Osteocyte (in vitro differentiated cells): ENCODE data around the gene UBE2R2. TPM values are rescaled to one million over a fixed set of nuclear protein-coding genes. Genes with fewer than 3 reads are reported as not detected.

Source experiments
- DNase-seq: peaks from one replicate; pipeline ENCODE4 v3.0.0; 2021; ENCODE audit warnings: mixed read lengths; ENCODE audit not compliant: unreplicated experiment; ENCODE audit errors: extremely low spot score
- H3K27ac Mint-ChIP-seq: one replicate; pipeline ENCODE4 v1.8.0; 2021; ENCODE audit warnings: mild to moderate bottlenecking, mixed read lengths; ENCODE audit not compliant: unreplicated experiment
- H3K27me3 Mint-ChIP-seq: one replicate; pipeline ENCODE4 v1.8.0; 2021; ENCODE audit warnings: mixed read lengths; ENCODE audit not compliant: unreplicated experiment
- H3K36me3 Mint-ChIP-seq: one replicate; pipeline ENCODE4 v1.8.0; 2021; ENCODE audit warnings: mixed read lengths; ENCODE audit not compliant: unreplicated experiment
- H3K4me1 Mint-ChIP-seq: one replicate; pipeline ENCODE4 v1.8.0; 2021; ENCODE audit warnings: mixed read lengths; ENCODE audit not compliant: unreplicated experiment
- H3K4me3 Mint-ChIP-seq: one replicate; pipeline ENCODE4 v1.8.0; 2021; ENCODE audit warnings: mild to moderate bottlenecking, moderate library complexity, mixed read lengths; ENCODE audit not compliant: unreplicated experiment
- H3K9me3 Mint-ChIP-seq: one replicate; pipeline ENCODE4 v1.8.0; 2021; ENCODE audit warnings: mixed read lengths; ENCODE audit not compliant: unreplicated experiment
- total RNA-seq: library from RNA; stranded (reverse); gene quantifications from 2 replicates; pipeline ENCODE4 v1.2.1, GENCODE V29; 2021
- TF ChIP-seq, protein P1 (sequence below): fragments of 200-600 bp; sonication (generic); IDR thresholded peaks from 2 replicates; pipeline ENCODE4 v1.5.0; 2021; ENCODE audit warnings: antibody characterized with exemption, mild to moderate bottlenecking, moderate library complexity

UBE2R2 gene
- total RNA-seq, 1 donor from 2014 or later: 48.1 TPM

GRCh38 chr9:33884856-33885701 is 68.1 kb downstream of the UBE2R2 start:
- TF ChIP-seq, protein P1, sequence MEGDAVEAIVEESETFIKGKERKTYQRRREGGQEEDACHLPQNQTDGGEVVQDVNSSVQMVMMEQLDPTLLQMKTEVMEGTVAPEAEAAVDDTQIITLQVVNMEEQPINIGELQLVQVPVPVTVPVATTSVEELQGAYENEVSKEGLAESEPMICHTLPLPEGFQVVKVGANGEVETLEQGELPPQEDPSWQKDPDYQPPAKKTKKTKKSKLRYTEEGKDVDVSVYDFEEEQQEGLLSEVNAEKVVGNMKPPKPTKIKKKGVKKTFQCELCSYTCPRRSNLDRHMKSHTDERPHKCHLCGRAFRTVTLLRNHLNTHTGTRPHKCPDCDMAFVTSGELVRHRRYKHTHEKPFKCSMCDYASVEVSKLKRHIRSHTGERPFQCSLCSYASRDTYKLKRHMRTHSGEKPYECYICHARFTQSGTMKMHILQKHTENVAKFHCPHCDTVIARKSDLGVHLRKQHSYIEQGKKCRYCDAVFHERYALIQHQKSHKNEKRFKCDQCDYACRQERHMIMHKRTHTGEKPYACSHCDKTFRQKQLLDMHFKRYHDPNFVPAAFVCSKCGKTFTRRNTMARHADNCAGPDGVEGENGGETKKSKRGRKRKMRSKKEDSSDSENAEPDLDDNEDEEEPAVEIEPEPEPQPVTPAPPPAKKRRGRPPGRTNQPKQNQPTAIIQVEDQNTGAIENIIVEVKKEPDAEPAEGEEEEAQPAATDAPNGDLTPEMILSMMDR: no peak
- peak overlapping the region; percentile 57 for H3K27ac Mint-ChIP-seq

GRCh38 chr9:33885948-33886347 is 69.0 kb downstream of the UBE2R2 start:
- Mint-ChIP-seq H3K9me3 (no peaks in the 10 kb centered on the region), H3K4me3 (no peak overlapping the region), H3K27me3 (no peaks in the 10 kb centered on the region), H3K27ac (peak overlapping the region; percentile 57), H3K4me1 (peaks cover 29% of the 10 kb centered on the region), H3K36me3 (peaks cover 8% of the 10 kb centered on the region)
- no peak for DNase-seq
- TF ChIP-seq, protein P1: no peak

More at GRCh38 chr9:33884856-33885701, 68.1 kb downstream of the UBE2R2 start:
- Mint-ChIP-seq H3K4me1 (peaks cover 37% of the 10 kb centered on the region), H3K27me3 (no peaks in the 10 kb centered on the region), H3K9me3 (no peaks in the 10 kb centered on the region), H3K4me3 (no peak overlapping the region), H3K36me3 (peaks cover 6% of the 10 kb centered on the region)
- DNase-seq: no peak

GRCh38 chr9:33893861-33894260 is 76.9 kb downstream of the UBE2R2 start:
- no peaks in the 10 kb centered on the region for H3K27me3 Mint-ChIP-seq
- no peak for DNase-seq
- no peak overlapping the region for H3K27ac Mint-ChIP-seq
- no peaks in the 10 kb centered on the region for H3K9me3 Mint-ChIP-seq
- H3K4me1 Mint-ChIP-seq: peaks cover 5% of the 10 kb centered on the region
- H3K4me3 Mint-ChIP-seq: no peak overlapping the region
- TF ChIP-seq, protein P1: no peak
- peaks cover 16% of the 10 kb centered on the region for H3K36me3 Mint-ChIP-seq

DNA sequence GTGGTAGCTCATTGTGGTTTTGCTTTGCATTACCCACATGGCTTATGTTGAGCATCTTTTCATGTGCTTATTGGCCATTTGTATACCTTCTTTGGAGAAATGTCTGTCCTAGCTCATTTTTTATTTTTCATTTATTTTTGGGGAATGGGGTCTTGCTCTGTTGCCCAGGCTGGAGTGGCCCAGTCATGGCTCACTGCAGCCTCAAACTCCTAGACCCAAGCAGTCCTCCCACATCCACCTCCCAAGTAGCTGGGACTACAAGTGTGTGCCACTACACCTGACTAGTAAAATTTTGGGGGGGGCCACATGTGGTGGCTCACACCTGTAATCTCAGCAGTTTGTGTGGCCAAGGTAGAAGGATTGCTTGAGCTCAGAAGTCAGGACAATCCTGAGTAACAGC is 77.4 kb downstream of the UBE2R2 start:
- H3K27ac Mint-ChIP-seq: no peak overlapping the region
- no peaks in the 10 kb centered on the region for H3K27me3 Mint-ChIP-seq
- H3K36me3 Mint-ChIP-seq: peaks cover 16% of the 10 kb centered on the region
- H3K4me1 Mint-ChIP-seq: peaks cover 5% of the 10 kb centered on the region
- no peak overlapping the region for H3K4me3 Mint-ChIP-seq
- no peak for DNase-seq
- TF ChIP-seq, protein P1: no peak
- no peaks in the 10 kb centered on the region for H3K9me3 Mint-ChIP-seq

GRCh38 chr9:33903157-33903780 is 86.3 kb downstream of the UBE2R2 start:
- H3K27me3 Mint-ChIP-seq: no peaks in the 10 kb centered on the region
- DNase-seq: no peak
- TF ChIP-seq, protein P1: no peak
- H3K27ac Mint-ChIP-seq: no peak overlapping the region
- peaks cover 22% of the 10 kb centered on the region for H3K4me1 Mint-ChIP-seq
- no peaks in the 10 kb centered on the region for H3K9me3 Mint-ChIP-seq
- H3K36me3 Mint-ChIP-seq: peaks cover 23% of the 10 kb centered on the region
- H3K4me3 Mint-ChIP-seq: no peak overlapping the region
